Measurements from ENCODE around the gene C2orf76.

- TF ChIP-seq CTCF (IDR thresholded peaks at IDR 0.05) (no peak), POLR2A (IDR thresholded peaks at IDR 0.05; ENCODE audit: low read depth) (no peak)
Measured at GRCh38 chr2:119350311-119350998, 16.2 kb downstream of the C2orf76 start.

Measured in esophagus muscularis mucosa (tissue), 3 donors.